HepG2 (cell line): ENCODE measurements around the gene CDYL. TPM values are rescaled to one million over a fixed set of nuclear protein-coding genes. Genes with fewer than 3 reads are reported as not detected.

Source experiments
- GPN1 ChIP-seq: sonication (generic); formaldehyde crosslinking; IDR thresholded peaks from 2 replicates; pipeline ENCODE4 v1.5.1; 2020; ENCODE audit warnings: missing genetic modification reagents, borderline replicate concordance
- NCOR1 ChIP-seq: fragments of 200-600 bp; sonication (generic); IDR thresholded peaks from 2 replicates; pipeline ENCODE4 v1.7.0; 2017; ENCODE audit warnings: antibody characterized with exemption, low read length, borderline replicate concordance
- NFRKB ChIP-seq: fragments of 450-650 bp; IDR thresholded peaks from 2 replicates; pipeline ENCODE4 v1.6.1; 2017
- ZFX ChIP-seq: sonication (generic); formaldehyde crosslinking; IDR thresholded peaks from 2 replicates; pipeline ENCODE4 v1.4.0; 2020; ENCODE audit warnings: mild to moderate bottlenecking, low read depth, missing genetic modification reagents, moderate library complexity
- ZFYVE20 ChIP-seq: sonication (generic); formaldehyde crosslinking; IDR thresholded peaks from 2 replicates; pipeline ENCODE4 v1.8.0; 2023; ENCODE audit warnings: low read depth, mild to moderate bottlenecking, moderate library complexity, missing genetic modification reagents, borderline replicate concordance
- ZNF768 ChIP-seq: sonication (generic); formaldehyde crosslinking; IDR thresholded peaks from 2 replicates; pipeline ENCODE4 v1.4.0; 2020; ENCODE audit warnings: missing genetic modification reagents
- polyA plus RNA-seq, 8 experiments: library from polyadenylated mRNA; depleted of rRNA in 3 of 8; stranded (reverse) in 7 of 8; unstranded in 1 of 8; fragments of >200 nt; fragmentation: Illumina TruSeq in 4 of 8; extraction: Trizol in 4 of 8; gene quantifications; 2 replicates each; pipeline versions ENCODE4 v1.2.1 to v1.2.3, GENCODE V29; 2011 to 2016; ENCODE audit warnings: low read depth in 4 of 8, missing spikeins in 1 of 8, mixed read lengths in 1 of 8; ENCODE audit not compliant: insufficient read depth in 1 of 8
- total RNA-seq, 5 experiments: library from RNA; depleted of rRNA; stranded (reverse); fragments of >200 nt; fragmentation: Illumina TruSeq; extraction: Trizol; gene quantifications; 2 replicates each; pipeline ENCODE4 v1.2.3, GENCODE V29; 2016; ENCODE audit warnings: low read depth in 1 of 5
- TF ChIP-seq, protein P1 (sequence below): sonication (generic); formaldehyde crosslinking; IDR thresholded peaks from 2 replicates; pipeline ENCODE4 v1.5.1; 2020; ENCODE audit warnings: mild to moderate bottlenecking, moderate library complexity, missing genetic modification reagents
- TF ChIP-seq, protein P2 (sequence below): sonication (generic); formaldehyde crosslinking; IDR thresholded peaks from one replicate; pipeline ENCODE4 v1.5.1; 2020; ENCODE audit warnings: mild to moderate bottlenecking, missing genetic modification reagents; ENCODE audit errors: not compliant biosample characterization
- TF ChIP-seq, protein P3 (sequence below): sonication (generic); formaldehyde crosslinking; IDR thresholded peaks from 2 replicates; pipeline ENCODE4 v1.4.0; 2020; ENCODE audit warnings: mild to moderate bottlenecking, low read depth, missing genetic modification reagents
- TF ChIP-seq, protein P4 (sequence below): sonication (generic); formaldehyde crosslinking; IDR thresholded peaks from 2 replicates; pipeline ENCODE4 v1.5.1; 2020; ENCODE audit warnings: missing genetic modification reagents, mild to moderate bottlenecking, borderline replicate concordance
- TF ChIP-seq, protein P5 (sequence below): sonication (generic); formaldehyde crosslinking; IDR thresholded peaks from 2 replicates; pipeline ENCODE4 v1.8.1; 2023; ENCODE audit warnings: mild to moderate bottlenecking, missing genetic modification reagents
- TF ChIP-seq, protein P6 (sequence below): sonication (generic); formaldehyde crosslinking; IDR thresholded peaks from 2 replicates; pipeline ENCODE4; 2020; ENCODE audit warnings: missing genetic modification reagents, mild to moderate bottlenecking, borderline replicate concordance

Gene CDYL
- total and polyA plus RNA-seq, 2 of the 13 experiments (the other 11 are each of a cell fraction or from before 2014, with no cell fraction given), result 22.8 to 105 TPM

DNA sequence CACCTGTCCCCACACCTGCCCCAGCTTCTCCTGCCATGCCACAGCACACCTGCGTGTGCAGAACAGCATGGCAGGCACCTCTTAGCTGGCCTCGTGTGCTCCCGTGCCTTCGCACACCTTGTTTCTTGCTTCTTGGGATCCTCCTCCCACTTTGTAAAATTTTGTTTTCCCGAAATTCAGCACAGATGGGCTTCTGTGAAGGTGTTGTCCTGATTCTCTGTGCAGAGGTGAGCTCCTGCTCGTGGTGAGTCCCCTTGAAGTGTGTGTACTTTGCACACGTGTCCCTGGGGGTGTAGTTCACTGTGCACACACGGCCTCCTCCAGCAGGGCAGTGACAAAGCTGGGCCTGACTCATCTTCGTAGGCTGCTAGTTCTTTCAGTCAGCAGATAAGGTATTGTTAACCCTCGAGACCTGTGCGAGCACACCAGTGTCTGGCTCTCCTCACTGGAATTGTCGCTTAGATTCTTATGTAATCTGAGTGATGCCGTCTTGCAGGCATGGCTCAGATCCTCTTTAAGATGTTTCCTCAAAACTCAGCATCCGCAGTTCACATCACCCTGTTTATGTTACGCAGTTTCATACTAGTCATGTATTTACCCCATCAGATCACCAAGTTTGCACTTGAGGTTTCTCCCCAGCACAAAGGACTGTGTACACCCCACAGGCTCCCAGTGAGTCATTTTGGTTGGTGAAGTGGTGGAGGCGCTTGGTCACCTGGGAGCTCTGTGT lies 77.7 kb downstream of the CDYL start (continued):
- TF ChIP-seq, protein P1, sequence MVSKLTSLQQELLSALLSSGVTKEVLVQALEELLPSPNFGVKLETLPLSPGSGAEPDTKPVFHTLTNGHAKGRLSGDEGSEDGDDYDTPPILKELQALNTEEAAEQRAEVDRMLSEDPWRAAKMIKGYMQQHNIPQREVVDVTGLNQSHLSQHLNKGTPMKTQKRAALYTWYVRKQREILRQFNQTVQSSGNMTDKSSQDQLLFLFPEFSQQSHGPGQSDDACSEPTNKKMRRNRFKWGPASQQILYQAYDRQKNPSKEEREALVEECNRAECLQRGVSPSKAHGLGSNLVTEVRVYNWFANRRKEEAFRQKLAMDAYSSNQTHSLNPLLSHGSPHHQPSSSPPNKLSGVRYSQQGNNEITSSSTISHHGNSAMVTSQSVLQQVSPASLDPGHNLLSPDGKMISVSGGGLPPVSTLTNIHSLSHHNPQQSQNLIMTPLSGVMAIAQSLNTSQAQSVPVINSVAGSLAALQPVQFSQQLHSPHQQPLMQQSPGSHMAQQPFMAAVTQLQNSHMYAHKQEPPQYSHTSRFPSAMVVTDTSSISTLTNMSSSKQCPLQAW, result peak; percentile 62; the same call in 1 of the 2 replicates
- TF ChIP-seq, protein P2, sequence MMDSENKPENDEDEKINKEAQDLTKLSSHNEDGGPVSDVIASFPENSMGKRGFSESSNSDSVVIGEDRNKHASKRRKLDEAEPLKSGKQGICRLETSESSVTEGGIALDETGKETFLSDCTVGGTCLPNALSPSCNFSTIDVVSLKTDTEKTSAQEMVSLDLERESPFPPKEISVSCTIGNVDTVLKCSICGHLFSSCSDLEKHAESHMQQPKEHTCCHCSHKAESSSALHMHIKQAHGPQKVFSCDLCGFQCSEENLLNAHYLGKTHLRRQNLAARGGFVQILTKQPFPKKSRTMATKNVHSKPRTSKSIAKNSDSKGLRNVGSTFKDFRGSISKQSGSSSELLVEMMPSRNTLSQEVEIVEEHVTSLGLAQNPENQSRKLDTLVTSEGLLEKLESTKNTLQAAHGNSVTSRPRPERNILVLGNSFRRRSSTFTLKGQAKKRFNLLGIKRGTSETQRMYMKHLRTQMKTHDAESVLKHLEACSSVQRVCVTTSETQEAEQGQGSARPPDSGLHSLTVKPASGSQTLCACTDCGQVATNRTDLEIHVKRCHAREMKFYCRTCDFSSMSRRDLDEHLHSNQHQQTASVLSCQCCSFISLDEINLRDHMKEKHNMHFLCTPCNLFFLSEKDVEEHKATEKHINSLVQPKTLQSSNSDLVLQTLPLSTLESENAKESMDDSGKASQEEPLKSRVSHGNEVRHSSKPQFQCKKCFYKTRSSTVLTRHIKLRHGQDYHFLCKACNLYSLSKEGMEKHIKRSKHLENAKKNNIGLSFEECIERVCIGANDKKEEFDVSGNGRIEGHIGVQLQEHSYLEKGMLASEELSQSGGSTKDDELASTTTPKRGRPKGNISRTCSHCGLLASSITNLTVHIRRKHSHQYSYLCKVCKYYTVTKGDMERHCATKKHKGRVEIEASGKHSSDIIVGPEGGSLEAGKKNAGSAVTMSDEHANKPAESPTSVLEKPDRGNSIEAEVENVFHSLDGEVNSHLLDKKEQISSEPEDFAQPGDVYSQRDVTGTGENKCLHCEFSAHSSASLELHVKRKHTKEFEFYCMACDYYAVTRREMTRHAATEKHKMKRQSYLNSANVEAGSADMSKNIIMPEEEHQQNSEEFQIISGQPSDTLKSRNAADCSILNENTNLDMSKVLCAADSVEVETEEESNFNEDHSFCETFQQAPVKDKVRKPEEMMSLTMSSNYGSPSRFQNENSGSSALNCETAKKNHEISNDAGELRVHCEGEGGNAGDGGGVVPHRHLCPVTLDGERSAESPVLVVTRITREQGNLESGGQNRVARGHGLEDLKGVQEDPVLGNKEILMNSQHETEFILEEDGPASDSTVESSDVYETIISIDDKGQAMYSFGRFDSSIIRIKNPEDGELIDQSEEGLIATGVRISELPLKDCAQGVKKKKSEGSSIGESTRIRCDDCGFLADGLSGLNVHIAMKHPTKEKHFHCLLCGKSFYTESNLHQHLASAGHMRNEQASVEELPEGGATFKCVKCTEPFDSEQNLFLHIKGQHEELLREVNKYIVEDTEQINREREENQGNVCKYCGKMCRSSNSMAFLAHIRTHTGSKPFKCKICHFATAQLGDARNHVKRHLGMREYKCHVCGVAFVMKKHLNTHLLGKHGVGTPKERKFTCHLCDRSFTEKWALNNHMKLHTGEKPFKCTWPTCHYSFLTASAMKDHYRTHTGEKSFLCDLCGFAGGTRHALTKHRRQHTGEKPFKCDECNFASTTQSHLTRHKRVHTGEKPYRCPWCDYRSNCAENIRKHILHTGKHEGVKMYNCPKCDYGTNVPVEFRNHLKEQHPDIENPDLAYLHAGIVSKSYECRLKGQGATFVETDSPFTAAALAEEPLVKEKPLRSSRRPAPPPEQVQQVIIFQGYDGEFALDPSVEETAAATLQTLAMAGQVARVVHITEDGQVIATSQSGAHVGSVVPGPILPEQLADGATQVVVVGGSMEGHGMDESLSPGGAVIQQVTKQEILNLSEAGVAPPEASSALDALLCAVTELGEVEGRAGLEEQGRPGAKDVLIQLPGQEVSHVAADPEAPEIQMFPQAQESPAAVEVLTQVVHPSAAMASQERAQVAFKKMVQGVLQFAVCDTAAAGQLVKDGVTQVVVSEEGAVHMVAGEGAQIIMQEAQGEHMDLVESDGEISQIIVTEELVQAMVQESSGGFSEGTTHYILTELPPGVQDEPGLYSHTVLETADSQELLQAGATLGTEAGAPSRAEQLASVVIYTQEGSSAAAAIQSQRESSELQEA, result no peak
- TF ChIP-seq, protein P3, sequence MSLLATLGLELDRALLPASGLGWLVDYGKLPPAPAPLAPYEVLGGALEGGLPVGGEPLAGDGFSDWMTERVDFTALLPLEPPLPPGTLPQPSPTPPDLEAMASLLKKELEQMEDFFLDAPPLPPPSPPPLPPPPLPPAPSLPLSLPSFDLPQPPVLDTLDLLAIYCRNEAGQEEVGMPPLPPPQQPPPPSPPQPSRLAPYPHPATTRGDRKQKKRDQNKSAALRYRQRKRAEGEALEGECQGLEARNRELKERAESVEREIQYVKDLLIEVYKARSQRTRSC, result no peak
- TF ChIP-seq, protein P4, sequence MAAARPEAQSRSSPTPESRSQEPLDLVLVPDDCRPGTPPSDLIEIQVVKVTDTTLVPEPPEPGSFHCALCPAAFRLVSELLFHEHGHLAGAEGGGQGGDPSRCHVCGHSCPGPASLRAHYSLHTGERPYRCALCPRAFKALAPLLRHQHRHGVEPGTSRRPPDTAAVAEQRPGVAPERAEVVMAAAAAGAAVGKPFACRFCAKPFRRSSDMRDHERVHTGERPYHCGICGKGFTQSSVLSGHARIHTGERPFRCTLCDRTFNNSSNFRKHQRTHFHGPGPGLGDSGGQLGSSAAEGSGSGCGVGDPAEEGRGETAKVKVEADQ (CRISPR knock-in tag), result no peak
- TF ChIP-seq ZFYVE20 (CRISPR knock-in tag) (no peak), NFRKB (no peak), ZFX (peak; percentile 26; the same call in 1 of the 2 replicates), GPN1 (CRISPR knock-in tag) (no peak), NCOR1 (no peak), ZNF768 (CRISPR knock-in tag) (no peak)
- TF ChIP-seq, protein P5, sequence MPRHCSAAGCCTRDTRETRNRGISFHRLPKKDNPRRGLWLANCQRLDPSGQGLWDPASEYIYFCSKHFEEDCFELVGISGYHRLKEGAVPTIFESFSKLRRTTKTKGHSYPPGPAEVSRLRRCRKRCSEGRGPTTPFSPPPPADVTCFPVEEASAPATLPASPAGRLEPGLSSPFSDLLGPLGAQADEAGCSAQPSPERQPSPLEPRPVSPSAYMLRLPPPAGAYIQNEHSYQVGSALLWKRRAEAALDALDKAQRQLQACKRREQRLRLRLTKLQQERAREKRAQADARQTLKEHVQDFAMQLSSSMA (CRISPR knock-in tag), result no peak
- TF ChIP-seq, protein P6, sequence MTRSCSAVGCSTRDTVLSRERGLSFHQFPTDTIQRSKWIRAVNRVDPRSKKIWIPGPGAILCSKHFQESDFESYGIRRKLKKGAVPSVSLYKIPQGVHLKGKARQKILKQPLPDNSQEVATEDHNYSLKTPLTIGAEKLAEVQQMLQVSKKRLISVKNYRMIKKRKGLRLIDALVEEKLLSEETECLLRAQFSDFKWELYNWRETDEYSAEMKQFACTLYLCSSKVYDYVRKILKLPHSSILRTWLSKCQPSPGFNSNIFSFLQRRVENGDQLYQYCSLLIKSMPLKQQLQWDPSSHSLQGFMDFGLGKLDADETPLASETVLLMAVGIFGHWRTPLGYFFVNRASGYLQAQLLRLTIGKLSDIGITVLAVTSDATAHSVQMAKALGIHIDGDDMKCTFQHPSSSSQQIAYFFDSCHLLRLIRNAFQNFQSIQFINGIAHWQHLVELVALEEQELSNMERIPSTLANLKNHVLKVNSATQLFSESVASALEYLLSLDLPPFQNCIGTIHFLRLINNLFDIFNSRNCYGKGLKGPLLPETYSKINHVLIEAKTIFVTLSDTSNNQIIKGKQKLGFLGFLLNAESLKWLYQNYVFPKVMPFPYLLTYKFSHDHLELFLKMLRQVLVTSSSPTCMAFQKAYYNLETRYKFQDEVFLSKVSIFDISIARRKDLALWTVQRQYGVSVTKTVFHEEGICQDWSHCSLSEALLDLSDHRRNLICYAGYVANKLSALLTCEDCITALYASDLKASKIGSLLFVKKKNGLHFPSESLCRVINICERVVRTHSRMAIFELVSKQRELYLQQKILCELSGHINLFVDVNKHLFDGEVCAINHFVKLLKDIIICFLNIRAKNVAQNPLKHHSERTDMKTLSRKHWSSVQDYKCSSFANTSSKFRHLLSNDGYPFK (CRISPR knock-in tag), result no peak
